Stomach (tissue), 9 donors: ENCODE measurements around the gene EFNA3. TPM values are rescaled to one million over a fixed set of nuclear protein-coding genes. Genes with fewer than 3 reads are reported as not detected.

Experiments
- DNase-seq, 2 donors: peaks; one replicate each; pipeline versions ENCODE4 v3.0.0 to v3.0.0-alpha.2; 2013 to 2019
- H3K27ac ChIP-seq, 5 donors: fragments of 200-600 bp in 4 of 5; sonication (generic) in 4 of 5; one replicate each; pipeline ENCODE4 v1.5.1; 2013 to 2019; ENCODE audit warnings: mild to moderate bottlenecking in 1 of 5, moderate library complexity in 1 of 5
- H3K27me3 ChIP-seq, 3 donors: fragments of 200-600 bp; sonication (generic); one replicate each; pipeline ENCODE4 v1.5.1; 2017 to 2019; ENCODE audit warnings: mixed run types in 1 of 3
- H3K36me3 ChIP-seq, 4 donors: fragments of 200-600 bp; sonication (generic); 1 replicate in 3 of 4; 2 replicates in 1 of 4; pipeline ENCODE4 v1.5.1; 2016 to 2019
- H3K4me1 ChIP-seq, 4 donors: fragments of 200-600 bp; sonication (generic); one replicate each; pipeline ENCODE4 v1.5.1; 2016 to 2019
- H3K4me3 ChIP-seq, 4 donors: fragments of 200-600 bp; sonication (generic) in 3 of 4; one replicate each; pipeline ENCODE4 v1.5.1; 2016 to 2019; ENCODE audit warnings: mild to moderate bottlenecking in 1 of 4
- H3K9me3 ChIP-seq, 4 donors: fragments of 200-600 bp; sonication (generic); one replicate each; pipeline ENCODE4 v1.5.1; 2016 to 2019
- CTCF ChIP-seq, 7 experiments: fragments of 450-650 bp in 4 of 7; fragments of 200-600 bp in 3 of 7; sonication (generic) in 3 of 7; IDR thresholded peaks; one replicate each; pipeline ENCODE4 v1.5.1; 2016 to 2019; ENCODE audit warnings: antibody characterized with exemption in 7 of 7, control low read depth in 2 of 7, mild to moderate bottlenecking in 1 of 7
- EP300 ChIP-seq: sonication (generic); formaldehyde crosslinking; IDR thresholded peaks from one replicate; pipeline ENCODE4 v1.6.1; 2017; ENCODE audit warnings: antibody characterized with exemption
- POLR2A ChIP-seq, 4 donors: fragments of 450-650 bp; IDR thresholded peaks; one replicate each; pipeline ENCODE4 v1.6.1; 2016; ENCODE audit warnings: antibody characterized with exemption in 4 of 4, control low read depth in 2 of 4, mild to moderate bottlenecking in 1 of 4, moderate library complexity in 1 of 4
- POLR2AphosphoS5 ChIP-seq, 3 donors: sonication (generic); formaldehyde crosslinking; IDR thresholded peaks; one replicate each; pipeline ENCODE4 v1.6.1; 2016; ENCODE audit warnings: antibody characterized with exemption in 3 of 3
- WGBS, 5 donors: extraction: QIAGEN DNeasy Blood & Tissue Kit in 3 of 5; methylation state at CpG; one replicate each; pipeline versions ENCODE4 v1.1.5 to v1.1.7; 2013 to 2018; 5-methylcytosine and 5-hydroxymethylcytosine counted together
- intact Hi-C: fragments of 100-400 bp; cut with DNase I; formaldehyde crosslinking; loops from one replicate; pipeline ENCODE4 v1.15.1; 2023; ENCODE audit warnings: low total_unique reads
- polyA plus RNA-seq, 3 donors: library from polyadenylated mRNA; stranded (reverse); fragments of 200-250 nt; gene quantifications; one replicate each; pipeline ENCODE4 v1.2.3, GENCODE V29; 2013
- total RNA-seq, 5 donors: library from RNA; depleted of rRNA; stranded (reverse); fragments of >200 nt; gene quantifications; one replicate each; pipeline versions ENCODE4 v1.1.0 to v1.2.3, GENCODE V29; 2014 to 2016
- donor health status: healthy with polysubstance abuse.
- donor health status: Bipolar disorder and iron deficiency.
- donor health status: healthy.

Gene EFNA3
- total and polyA plus RNA-seq, 8 donors, result 0.76 to 4.9 (median 1.5) TPM; not detected in 5

- 1 to 4% (median 3%) methylated on average over 20 to 61 of the region's 61 CpGs for WGBS, 5 donors
- intact Hi-C loops, result no loop called here
Measured at GRCh38 chr1:155070721-155071569, 7.7 kb upstream of the EFNA3 start.

GRCh38 chr1:155071701-155072100 lies 6.9 kb upstream of the EFNA3 start:
- H3K9me3 ChIP-seq, result no peaks in the 10 kb centered on the region
- 50 to 66% (median 57%) methylated on average over 14 of the region's 14 CpGs for WGBS, 5 donors
- no peaks in the 10 kb centered on the region for H3K27me3 ChIP-seq
- intact Hi-C loops, result no loop called here
- DNase-seq, result peak in 1 of 2 donors; percentile 75
- peaks cover 16 to 25% (median 21%) of the 10 kb centered on the region in 4 donors for H3K4me1 ChIP-seq
- peaks cover 0 to 25% (median 19%) of the 10 kb centered on the region in 4 donors for H3K36me3 ChIP-seq
- H3K27ac ChIP-seq, result peak overlapping the region in 3 of 5 donors; percentile 38 to 78 (median 53)
- H3K4me3 ChIP-seq, result no peak overlapping the region
- TF ChIP-seq CTCF (IDR thresholded peaks at IDR 0.05), result no peak
- TF ChIP-seq POLR2AphosphoS5 (IDR thresholded peaks at IDR 0.05), result no peak
- no peak for TF ChIP-seq EP300
- TF ChIP-seq POLR2A (IDR thresholded peaks at IDR 0.05), result no peak

More at GRCh38 chr1:155070721-155071569, 7.7 kb upstream of the EFNA3 start:
- peaks cover 0 to 27% (median 22%) of the 10 kb centered on the region in 4 donors for H3K36me3 ChIP-seq
- peaks cover 16 to 25% (median 21%) of the 10 kb centered on the region in 4 donors for H3K4me1 ChIP-seq
- no peaks in the 10 kb centered on the region for H3K9me3 ChIP-seq
- peak overlapping the region; percentile 36 to 52 (median 40) for H3K4me3 ChIP-seq
- peak; percentile 83 to 95 for DNase-seq
- H3K27me3 ChIP-seq, result no peaks in the 10 kb centered on the region
- TF ChIP-seq EP300 (no peak), POLR2A (IDR thresholded peaks at IDR 0.05) (no peak), POLR2AphosphoS5 (IDR thresholded peaks at IDR 0.05) (peak in 2 of 3 donors; percentile 30 to 35), CTCF (IDR thresholded peaks at IDR 0.05) (peak in 4 of 7 experiments; percentile 30 to 56 (median 46))
- H3K27ac ChIP-seq, result peak overlapping the region; percentile 38 to 78 (median 53)

GRCh38 chr1:155072531-155073289 lies 5.9 kb upstream of the EFNA3 start:
- H3K36me3 ChIP-seq, result peaks cover 0 to 16% (median 14%) of the 10 kb centered on the region in 4 donors
- peaks cover 16 to 25% (median 21%) of the 10 kb centered on the region in 4 donors for H3K4me1 ChIP-seq
- DNase-seq, result no peak
- intact Hi-C loops, result no loop called here
- H3K4me3 ChIP-seq, result no peak overlapping the region
- WGBS, 5 donors, result 57 to 63% (median 59%) methylated on average over 6 to 7 of the region's 7 CpGs
- TF ChIP-seq CTCF (IDR thresholded peaks at IDR 0.05) (no peak), POLR2A (IDR thresholded peaks at IDR 0.05) (no peak), EP300 (no peak), POLR2AphosphoS5 (IDR thresholded peaks at IDR 0.05) (no peak)
- H3K27ac ChIP-seq, result no peak overlapping the region
- H3K27me3 ChIP-seq, result no peaks in the 10 kb centered on the region
- no peaks in the 10 kb centered on the region for H3K9me3 ChIP-seq
